ENCODE data around the gene PDE3A.

GRCh38 chr12:20393707-20394106, 25.4 kb downstream of the PDE3A start:
- TF ChIP-seq CHD1 (IDR thresholded peaks at IDR 0.05; ENCODE audit: low read depth, low read length) (no peak), CTCF (IDR thresholded peaks at IDR 0.05 in 2 of 3, conservative IDR thresholded peaks at IDR 0.05 in 1 of 3; ENCODE audit: control insufficient read depth in 2 of 3, extremely low read depth in 1 of 3, insufficient read depth in 1 of 3, low read depth in 3 of 3, low read length in 3 of 3) (no peak), ZNF217 (IDR thresholded peaks at IDR 0.05) (no peak), CBFB (IDR thresholded peaks at IDR 0.05; ENCODE audit: low read depth) (no peak), REST (IDR thresholded peaks at IDR 0.05; ENCODE audit: low read depth, low read length) (no peak), RAD51 (IDR thresholded peaks at IDR 0.05) (no peak), RFX5 (IDR thresholded peaks at IDR 0.05; ENCODE audit: low read depth, low read length) (no peak), SIN3A (IDR thresholded peaks at IDR 0.05; ENCODE audit: low read depth, low read length) (no peak), SUZ12 (IDR thresholded peaks at IDR 0.05; ENCODE audit: unreplicated experiment) (no peak), EGR1 (IDR thresholded peaks at IDR 0.05; ENCODE audit: borderline replicate concordance in 1 of 2, low read depth in 2 of 2, low read length in 2 of 2) (no peak)
- TF ChIP-seq, protein P1, sequence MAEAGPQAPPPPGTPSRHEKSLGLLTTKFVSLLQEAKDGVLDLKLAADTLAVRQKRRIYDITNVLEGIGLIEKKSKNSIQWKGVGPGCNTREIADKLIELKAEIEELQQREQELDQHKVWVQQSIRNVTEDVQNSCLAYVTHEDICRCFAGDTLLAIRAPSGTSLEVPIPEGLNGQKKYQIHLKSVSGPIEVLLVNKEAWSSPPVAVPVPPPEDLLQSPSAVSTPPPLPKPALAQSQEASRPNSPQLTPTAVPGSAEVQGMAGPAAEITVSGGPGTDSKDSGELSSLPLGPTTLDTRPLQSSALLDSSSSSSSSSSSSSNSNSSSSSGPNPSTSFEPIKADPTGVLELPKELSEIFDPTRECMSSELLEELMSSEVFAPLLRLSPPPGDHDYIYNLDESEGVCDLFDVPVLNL (IDR thresholded peaks at IDR 0.05; ENCODE audit: low read depth, low read length): no peak
